Hepatocyte (in vitro differentiated cells): Measurements from ENCODE around the gene NUP50. TPM values are rescaled to one million over a fixed set of nuclear protein-coding genes. Genes with fewer than 3 reads are reported as not detected.

Experiments used
- DNase-seq: peaks from one replicate; pipeline ENCODE4 v3.0.0-alpha.2; 2016; ENCODE audit warnings: low spot score
- H2AFZ ChIP-seq: fragments of 200-600 bp; sonication (generic); 2 replicates; pipeline ENCODE4 v1.6.0; 2016; ENCODE audit warnings: antibody characterized with exemption, mild to moderate bottlenecking
- H3K27ac ChIP-seq: fragments of 200-600 bp; sonication (generic); 2 replicates; pipeline ENCODE4 v1.5.1; 2016; ENCODE audit warnings: mild to moderate bottlenecking
- H3K27me3 ChIP-seq: fragments of 200-600 bp; sonication (generic); 2 replicates; pipeline ENCODE4 v1.6.1; 2016
- H3K36me3 ChIP-seq: fragments of 200-600 bp; sonication (generic); replicated peaks from 2 replicates; pipeline ENCODE4 v1.5.1; 2016; ENCODE audit warnings: low read depth; ENCODE audit not compliant: insufficient read depth
- H3K4me1 ChIP-seq: fragments of 200-600 bp; sonication (generic); 2 replicates; pipeline ENCODE4 v1.5.1; 2016; ENCODE audit warnings: mild to moderate bottlenecking, moderate library complexity; ENCODE audit not compliant: insufficient read depth
- H3K4me2 ChIP-seq: fragments of 200-600 bp; sonication (generic); 2 replicates; pipeline ENCODE4 v1.6.0; 2016
- H3K4me3 ChIP-seq: fragments of 200-600 bp; sonication (generic); 2 replicates; pipeline ENCODE4 v1.5.1; 2016; ENCODE audit warnings: mild to moderate bottlenecking
- H3K79me2 ChIP-seq: fragments of 200-600 bp; sonication (generic); 2 replicates; pipeline ENCODE4 v1.6.0; 2017; ENCODE audit warnings: mild to moderate bottlenecking
- H3K9me2 ChIP-seq: fragments of 200-600 bp; sonication (generic); replicated peaks from 2 replicates; pipeline ENCODE4 v1.6.0; 2017; ENCODE audit warnings: mild to moderate bottlenecking; ENCODE audit not compliant: insufficient read depth
- H3K9me3 ChIP-seq: fragments of 200-600 bp; sonication (generic); 2 replicates; pipeline ENCODE4 v1.5.1; 2016; ENCODE audit warnings: low read depth, mild to moderate bottlenecking
- H4K20me1 ChIP-seq: fragments of 200-600 bp; sonication (generic); 2 replicates; pipeline ENCODE4 v1.6.0; 2016; ENCODE audit warnings: mild to moderate bottlenecking; ENCODE audit not compliant: insufficient read depth, poor library complexity, severe bottlenecking
- CTCF ChIP-seq: fragments of 200-600 bp; sonication (generic); IDR thresholded peaks from 2 replicates; pipeline ENCODE4 v1.5.1; 2016; ENCODE audit warnings: antibody characterized with exemption, mild to moderate bottlenecking; ENCODE audit not compliant: poor library complexity
- EZH2 ChIP-seq: fragments of 200-600 bp; sonication (generic); IDR thresholded peaks from 2 replicates; pipeline ENCODE4 v1.6.1; 2016; ENCODE audit warnings: antibody characterized with exemption, mild to moderate bottlenecking, borderline replicate concordance
- EZH2phosphoT487 ChIP-seq: fragments of 200-600 bp; sonication (generic); IDR thresholded peaks from one replicate; pipeline ENCODE4 v1.6.1; 2018; ENCODE audit warnings: antibody characterized with exemption, mild to moderate bottlenecking, low read depth, moderate library complexity; ENCODE audit not compliant: unreplicated experiment, severe bottlenecking
- WGBS: methylation state at CpG from one replicate; pipeline ENCODE4 v1.1.6; 2016; ENCODE audit warnings: low lambda C conversion rate; ENCODE audit errors: missing lambda C conversion rate; 5-methylcytosine and 5-hydroxymethylcytosine counted together
- polyA plus RNA-seq: library from polyadenylated mRNA; unstranded; fragments of >200 nt; fragmentation: Nextera tagmentation; extraction: Ambion mirVana; gene quantifications from 2 replicates; pipeline ENCODE4 v1.2.1, GENCODE V29; 2016
- total RNA-seq: library from RNA; depleted of rRNA; stranded (reverse); fragments of >200 nt; gene quantifications from 2 replicates; pipeline ENCODE4 v1.2.3, GENCODE V29; 2014

NUP50 gene
- total and polyA plus RNA-seq, 2 experiments from 2014 or later, result 16.0 to 43.8 TPM

GRCh38 chr22:45217806-45218205 lies 54.1 kb downstream of the NUP50 start:
- Histone ChIP-seq H4K20me1 (peaks cover 18% of the 10 kb centered on the region), H3K9me2 (no peaks in the 10 kb centered on the region), H3K9me3 (no peaks in the 10 kb centered on the region), H3K4me3 (no peak overlapping the region), H3K27ac (no peak overlapping the region), H3K79me2 (peaks cover 66% of the 10 kb centered on the region), H3K36me3 (no peaks in the 10 kb centered on the region), H3K4me2 (no peak overlapping the region), H3K4me1 (peaks cover 8% of the 10 kb centered on the region), H2AFZ (no peak overlapping the region), H3K27me3 (no peaks in the 10 kb centered on the region)
- no peak for DNase-seq
- WGBS, result 91% methylated on average over 14 of the region's 14 CpGs
- TF ChIP-seq EZH2 (no peak), EZH2phosphoT487 (no peak), CTCF (no peak)

- Histone ChIP-seq H3K79me2 (peaks cover 67% of the 10 kb centered on the region), H3K9me2 (no peaks in the 10 kb centered on the region), H3K9me3 (no peaks in the 10 kb centered on the region), H2AFZ (no peak overlapping the region), H4K20me1 (peaks cover 14% of the 10 kb centered on the region), H3K4me2 (no peak overlapping the region), H3K27ac (no peak overlapping the region), H3K4me3 (no peak overlapping the region), H3K4me1 (no peaks in the 10 kb centered on the region), H3K27me3 (no peaks in the 10 kb centered on the region), H3K36me3 (no peaks in the 10 kb centered on the region)
- no peak for DNase-seq
- WGBS, result 86% methylated on average over 9 of the region's 9 CpGs
- TF ChIP-seq CTCF (no peak), EZH2phosphoT487 (no peak), EZH2 (no peak)
Observed at GRCh38 chr22:45218976-45219375, 55.3 kb downstream of the NUP50 start.

GRCh38 chr22:45221201-45221600 lies 57.5 kb downstream of the NUP50 start:
- H2AFZ ChIP-seq, result no peak overlapping the region
- no peak overlapping the region for H3K27ac ChIP-seq
- no peaks in the 10 kb centered on the region for H3K27me3 ChIP-seq
- peaks cover 1% of the 10 kb centered on the region for H3K4me1 ChIP-seq
- H3K4me3 ChIP-seq, result no peak overlapping the region
- no peak overlapping the region for H3K4me2 ChIP-seq
- no peaks in the 10 kb centered on the region for H3K36me3 ChIP-seq
- no peaks in the 10 kb centered on the region for H3K9me3 ChIP-seq
- DNase-seq, result no peak
- peaks cover 8% of the 10 kb centered on the region for H4K20me1 ChIP-seq
- TF ChIP-seq CTCF (no peak), EZH2phosphoT487 (no peak), EZH2 (no peak)
- 94% methylated on average over 5 of the region's 5 CpGs for WGBS
- H3K9me2 ChIP-seq, result no peaks in the 10 kb centered on the region
- H3K79me2 ChIP-seq, result peaks cover 54% of the 10 kb centered on the region
